Daoy (cell line): ENCODE measurements around the gene CALCOCO1. TPM values are rescaled to one million over a fixed set of nuclear protein-coding genes. Genes with fewer than 3 reads are reported as not detected.
"Not testable (repeated sequence)": the region's sequence is repeated elsewhere in the genome, so short reads cannot be mapped to it uniquely, and the experiment has no call there.

Experiments used
- DNase-seq: peaks from one replicate; pipeline ENCODE4 v3.0.0-alpha.2; 2015; ENCODE audit warnings: low read depth
- total RNA-seq: library from RNA; depleted of rRNA; stranded (reverse); fragments of >200 nt; shearing (Covaris generic); gene quantifications from 2 replicates; pipeline ENCODE4 v1.2.3, GENCODE V29; 2014; rRNA removed

CALCOCO1 gene, protein sequence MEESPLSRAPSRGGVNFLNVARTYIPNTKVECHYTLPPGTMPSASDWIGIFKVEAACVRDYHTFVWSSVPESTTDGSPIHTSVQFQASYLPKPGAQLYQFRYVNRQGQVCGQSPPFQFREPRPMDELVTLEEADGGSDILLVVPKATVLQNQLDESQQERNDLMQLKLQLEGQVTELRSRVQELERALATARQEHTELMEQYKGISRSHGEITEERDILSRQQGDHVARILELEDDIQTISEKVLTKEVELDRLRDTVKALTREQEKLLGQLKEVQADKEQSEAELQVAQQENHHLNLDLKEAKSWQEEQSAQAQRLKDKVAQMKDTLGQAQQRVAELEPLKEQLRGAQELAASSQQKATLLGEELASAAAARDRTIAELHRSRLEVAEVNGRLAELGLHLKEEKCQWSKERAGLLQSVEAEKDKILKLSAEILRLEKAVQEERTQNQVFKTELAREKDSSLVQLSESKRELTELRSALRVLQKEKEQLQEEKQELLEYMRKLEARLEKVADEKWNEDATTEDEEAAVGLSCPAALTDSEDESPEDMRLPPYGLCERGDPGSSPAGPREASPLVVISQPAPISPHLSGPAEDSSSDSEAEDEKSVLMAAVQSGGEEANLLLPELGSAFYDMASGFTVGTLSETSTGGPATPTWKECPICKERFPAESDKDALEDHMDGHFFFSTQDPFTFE
- total RNA-seq: 15.1 and 21.4 TPM in 2 replicates

DNA sequence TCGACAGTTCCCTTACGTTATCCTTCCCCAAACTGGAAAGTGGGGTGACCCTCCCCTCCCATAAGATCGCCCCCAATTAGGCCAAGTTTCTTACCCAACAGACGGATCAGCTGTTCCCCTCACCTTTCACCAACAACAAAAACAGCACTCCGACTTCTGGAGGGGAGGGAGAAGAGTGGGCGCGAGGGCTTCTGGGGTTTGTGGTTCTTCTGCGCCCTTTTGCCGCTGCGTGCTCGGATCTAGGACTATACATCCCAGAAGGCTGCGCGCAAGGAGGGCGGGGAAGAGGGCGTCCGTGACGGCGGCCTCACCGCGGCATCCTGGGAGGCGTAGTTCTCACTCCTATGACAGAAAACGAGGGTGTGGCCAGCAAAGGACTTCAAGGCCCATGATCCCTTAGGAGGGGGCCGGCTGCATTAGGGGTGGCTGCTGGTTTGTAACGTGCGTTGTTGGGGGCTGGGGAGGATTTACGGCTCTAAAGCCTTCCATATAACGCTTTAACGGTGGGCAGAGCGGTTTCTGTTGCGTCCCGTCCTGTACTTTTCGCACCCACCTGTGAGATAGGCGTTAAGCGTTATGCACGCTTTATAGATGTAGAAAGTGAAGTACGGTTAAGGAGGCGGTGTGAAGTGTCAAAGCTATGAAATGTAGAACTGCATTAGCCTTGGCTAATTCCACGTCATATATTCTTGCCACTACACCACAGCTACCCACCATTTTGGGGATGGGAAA, at the start of gene CALCOCO1:
CALCOCO1 (minus strand) TSS at position 143 of the 732 bp plus-strand sequence. CDS start 2,210 bp downstream, outside the sequence.
- peak; percentile 99 for DNase-seq

DNA sequence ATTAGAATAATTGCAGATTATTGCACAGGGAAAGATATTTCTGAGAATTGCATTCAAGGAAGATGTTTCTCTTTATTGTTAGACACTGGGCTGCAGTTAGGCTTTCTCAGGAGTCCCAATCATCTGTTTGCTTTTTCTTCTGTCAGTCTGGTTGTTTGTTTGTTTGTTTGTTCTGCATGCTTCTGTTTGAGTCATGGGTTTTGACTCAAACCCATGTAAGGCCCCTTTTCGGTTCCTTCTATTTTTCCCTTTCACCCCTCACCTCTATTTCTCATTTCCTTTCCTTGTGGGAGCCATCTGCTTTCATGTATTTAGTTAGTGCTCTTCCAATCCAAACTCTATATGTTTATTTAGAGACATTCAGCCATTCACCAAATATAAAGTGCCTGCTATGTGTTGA, 49.6 kb upstream of the CALCOCO1 start:
- DNase-seq: no peak

DNA sequence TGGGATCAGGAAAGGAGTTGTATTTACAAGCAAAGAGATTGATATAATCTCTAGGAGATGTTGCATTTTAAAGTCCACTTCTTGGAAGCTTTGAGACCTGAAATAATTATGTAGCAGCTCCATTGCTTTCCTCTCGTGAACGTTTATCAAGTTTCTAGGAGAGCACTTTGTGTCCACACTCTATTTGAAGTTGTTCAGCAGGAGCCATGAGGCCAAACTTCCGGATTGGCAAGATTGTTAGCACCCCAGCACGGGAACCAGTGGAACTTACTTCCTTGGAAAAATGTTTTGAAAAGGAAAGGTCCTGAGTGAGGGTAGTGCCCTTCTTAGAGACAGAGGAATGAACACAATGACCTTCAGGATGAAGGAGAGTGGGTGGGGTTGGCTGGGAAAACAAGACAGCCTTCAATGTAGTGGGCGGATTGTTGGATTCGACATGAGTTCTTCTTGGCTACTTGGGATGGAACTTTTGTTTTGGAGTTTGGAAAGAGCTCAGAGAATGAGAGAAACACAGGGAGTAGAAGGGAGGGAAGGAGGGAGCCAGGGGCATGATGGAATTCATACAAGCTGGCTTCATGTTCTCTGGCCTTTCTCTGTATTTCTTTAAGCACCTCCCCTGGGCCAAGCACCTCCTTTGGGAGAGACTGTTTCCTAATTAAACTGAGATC, 48.4 kb upstream of the CALCOCO1 start:
- DNase-seq: no peak

DNA sequence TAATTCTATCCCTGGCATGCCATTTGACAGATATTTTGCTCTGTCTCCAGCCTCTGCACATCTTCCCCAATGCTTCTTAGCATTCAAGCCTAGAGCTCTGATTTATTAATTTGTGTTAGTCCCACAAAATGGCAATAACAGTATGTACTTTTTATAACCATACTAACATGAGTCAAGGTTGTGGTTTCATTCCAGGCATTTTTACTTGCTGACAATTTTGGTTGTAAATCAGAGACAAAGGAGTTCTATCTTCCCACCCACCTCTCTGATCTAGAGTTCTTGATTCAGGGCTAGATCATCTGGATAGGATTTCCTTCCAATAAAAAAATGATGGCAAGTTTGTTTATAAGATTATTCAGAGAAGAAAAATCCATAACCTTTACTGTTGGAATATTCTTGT, 43.0 kb upstream of the CALCOCO1 start:
- DNase-seq: peak; percentile 80

DNA sequence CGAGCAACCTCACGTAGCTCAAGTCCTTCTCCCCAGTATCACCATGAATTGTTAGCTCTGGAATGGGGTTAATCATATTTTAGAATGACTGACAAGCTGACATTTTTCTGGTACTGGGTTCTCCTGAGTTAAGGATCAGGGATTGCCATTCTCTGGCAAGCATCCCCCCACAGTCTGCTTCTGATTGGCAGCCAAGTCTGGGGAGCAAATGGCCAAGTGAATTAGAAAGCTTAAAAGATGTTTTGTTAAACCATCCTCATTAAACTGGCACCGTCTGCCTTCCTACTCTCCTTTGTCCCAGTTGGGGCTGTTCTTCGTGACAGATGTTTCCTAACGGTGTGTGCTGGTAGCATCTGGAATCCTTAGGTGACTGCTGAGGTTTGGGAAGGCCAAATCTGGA, 41.7 kb upstream of the CALCOCO1 start:
- no peak for DNase-seq

DNA sequence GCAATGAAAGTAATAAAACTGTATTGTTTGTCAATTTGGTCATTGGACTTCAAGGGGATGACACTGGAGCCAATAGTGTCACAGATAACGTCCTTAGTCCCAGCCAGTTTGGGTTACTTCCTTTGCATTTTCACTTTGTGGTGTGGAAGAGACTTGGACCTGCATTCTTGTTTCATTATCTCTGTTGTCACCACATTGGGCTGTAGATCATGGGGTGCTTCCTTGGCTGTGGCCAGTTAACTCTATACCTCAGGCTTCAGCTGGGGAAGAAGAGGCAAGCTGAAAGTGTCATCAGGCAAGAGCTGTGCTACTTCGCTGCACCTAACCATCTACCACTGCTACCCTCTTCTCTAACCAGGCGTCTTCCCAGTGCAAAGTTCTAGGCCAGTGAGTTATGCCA, 39.6 kb upstream of the CALCOCO1 start:
- DNase-seq: no peak

DNA sequence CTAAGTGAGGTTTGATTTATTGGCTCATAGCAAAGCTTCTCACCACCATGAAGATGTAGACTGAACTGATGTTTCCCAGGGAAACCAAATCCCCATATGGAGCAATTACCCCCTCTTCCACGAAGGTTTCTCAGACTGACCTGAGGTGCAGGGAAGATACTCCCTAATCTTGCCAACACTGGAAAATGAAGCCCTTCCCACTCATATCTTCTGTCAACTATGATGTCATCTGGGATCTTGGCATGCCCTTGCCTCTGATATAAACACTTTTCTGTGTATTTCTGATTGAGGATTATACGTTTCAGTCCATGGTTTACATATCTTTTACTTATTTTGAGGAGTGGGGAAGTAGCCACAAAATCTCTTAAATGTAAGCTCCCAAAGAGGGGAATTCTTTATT, 38.6 kb upstream of the CALCOCO1 start:
- DNase-seq: no peak

DNA sequence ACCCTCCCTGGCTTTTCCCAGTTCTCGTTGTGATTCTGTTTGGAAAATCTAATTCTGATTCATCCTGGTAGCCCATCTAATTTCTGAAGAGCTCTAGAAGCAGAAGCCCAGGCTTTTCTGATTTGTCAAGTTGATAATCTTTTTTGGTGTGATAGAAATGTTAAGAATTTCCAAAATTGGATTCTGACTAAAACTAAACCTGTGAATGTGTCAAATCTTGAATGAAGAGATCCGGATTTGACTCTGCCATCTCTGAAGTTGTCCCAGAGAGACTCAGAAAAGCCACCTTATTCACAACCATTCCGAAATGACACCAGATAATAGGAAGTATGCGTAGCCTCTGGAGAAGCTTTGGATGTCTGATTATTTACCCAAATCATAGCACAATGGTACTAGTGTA, 37.4 kb upstream of the CALCOCO1 start:
- DNase-seq: no peak

DNA sequence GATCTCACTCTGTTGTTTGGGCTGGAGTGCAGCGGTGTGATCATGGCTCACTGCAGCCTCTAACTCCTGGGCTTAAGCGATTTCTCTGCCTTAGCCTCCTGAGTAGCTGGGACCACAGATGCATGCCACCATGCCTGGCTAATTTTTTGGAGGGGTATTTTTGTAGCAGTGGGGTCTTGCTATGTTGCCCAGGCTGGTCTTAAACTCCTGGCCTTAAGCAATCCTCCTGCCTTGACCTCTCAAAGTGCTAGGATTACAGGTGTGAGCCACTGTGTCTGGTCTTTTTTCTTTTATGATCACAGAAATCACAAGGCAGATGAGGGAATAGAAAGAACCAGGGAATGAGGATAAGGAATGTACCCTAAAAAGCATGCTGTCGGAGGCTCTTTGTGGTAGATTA, 35.5 kb upstream of the CALCOCO1 start:
- not testable (repeated sequence) for DNase-seq

DNA sequence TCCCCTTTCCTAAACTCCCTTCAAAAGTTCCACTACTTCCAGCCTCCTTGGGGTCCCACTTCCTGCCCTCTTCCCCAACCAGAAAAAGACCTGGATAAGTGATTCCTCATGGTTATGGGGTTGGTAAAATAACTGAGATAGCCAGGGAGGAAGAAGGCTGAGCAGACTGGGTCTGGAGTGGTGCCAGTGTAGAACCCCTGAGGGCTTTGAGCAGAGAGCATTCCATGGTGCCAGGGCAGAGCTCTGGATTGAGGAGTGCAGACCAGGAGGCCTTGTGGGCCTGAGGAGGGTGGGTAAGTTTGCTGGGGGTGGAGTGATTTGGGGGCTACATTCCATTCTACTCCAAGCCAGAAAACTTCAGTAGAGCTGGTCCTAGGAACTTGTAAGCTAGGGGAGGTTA, 34.1 kb upstream of the CALCOCO1 start:
- DNase-seq: no peak

DNA sequence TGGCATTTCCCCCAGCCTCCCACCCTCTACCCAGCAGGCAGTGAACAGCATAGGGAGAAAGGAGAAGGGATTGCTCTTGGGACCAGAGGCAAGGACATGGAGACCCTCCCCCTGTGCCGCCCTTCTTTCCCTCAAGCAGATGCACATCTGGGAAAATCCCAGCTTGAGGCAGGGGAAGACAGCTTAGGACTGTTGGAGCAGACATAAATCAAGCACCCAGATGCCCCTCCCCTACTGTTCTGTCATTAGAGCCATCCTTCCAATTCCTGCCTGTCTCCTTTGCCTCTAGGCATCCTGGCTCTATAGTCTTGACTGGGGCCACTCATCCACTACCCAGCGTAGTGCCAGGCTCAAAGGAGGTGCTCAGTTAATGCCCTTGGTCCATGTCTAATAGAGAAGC, 32.0 kb upstream of the CALCOCO1 start:
- DNase-seq: no peak

DNA sequence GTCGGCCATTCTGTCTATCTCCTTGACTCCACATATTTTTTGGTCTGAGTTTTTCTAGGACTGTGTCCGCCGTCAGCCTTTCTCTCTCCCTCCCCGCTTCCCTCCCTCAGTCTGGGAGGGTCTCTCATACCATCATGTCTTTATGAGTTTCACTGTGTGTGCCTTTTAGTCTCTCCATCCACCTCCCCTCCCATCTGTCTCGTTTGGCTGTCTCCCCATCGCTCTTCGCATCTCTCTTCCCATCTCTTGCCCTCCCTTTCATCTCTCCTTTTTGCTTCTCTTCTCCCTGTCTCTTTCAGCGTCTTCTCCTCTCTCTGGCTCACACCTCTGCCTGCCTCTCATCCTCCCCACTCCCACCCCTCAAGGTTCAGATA, 31.5 kb upstream of the CALCOCO1 start:
- DNase-seq: no peak

DNA sequence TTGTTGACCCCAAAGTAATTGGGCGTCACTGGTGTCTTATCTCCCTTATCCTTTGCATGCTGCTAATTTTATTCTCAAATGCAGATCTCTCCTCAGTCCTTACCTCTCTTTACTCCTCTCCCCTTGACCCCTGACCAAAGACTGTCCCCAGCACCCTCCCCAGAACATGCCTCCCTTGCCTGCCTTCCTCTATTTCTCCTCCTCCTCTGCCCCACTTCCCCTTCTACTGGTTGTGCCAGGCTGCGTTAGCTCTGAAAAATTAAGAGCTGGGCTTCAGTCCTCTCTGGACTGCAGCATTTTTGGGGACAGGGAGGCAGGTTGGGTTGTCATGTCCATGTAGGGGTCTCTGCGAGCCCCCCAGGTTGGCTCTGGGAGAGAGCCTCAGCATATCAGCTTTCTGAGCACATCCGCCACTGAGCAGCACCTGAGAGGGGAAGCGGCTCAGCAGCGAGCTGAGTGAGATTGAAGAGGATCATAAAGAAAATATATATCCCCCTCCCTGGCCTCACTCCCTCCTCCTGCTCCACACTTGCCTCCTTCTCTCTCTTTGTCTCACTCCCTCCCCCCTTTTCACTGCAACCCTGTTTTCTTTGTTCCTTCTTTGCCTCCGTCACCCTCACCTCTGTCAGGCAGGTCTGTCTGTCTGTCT, 31.0 kb upstream of the CALCOCO1 start:
- no peak for DNase-seq

DNA sequence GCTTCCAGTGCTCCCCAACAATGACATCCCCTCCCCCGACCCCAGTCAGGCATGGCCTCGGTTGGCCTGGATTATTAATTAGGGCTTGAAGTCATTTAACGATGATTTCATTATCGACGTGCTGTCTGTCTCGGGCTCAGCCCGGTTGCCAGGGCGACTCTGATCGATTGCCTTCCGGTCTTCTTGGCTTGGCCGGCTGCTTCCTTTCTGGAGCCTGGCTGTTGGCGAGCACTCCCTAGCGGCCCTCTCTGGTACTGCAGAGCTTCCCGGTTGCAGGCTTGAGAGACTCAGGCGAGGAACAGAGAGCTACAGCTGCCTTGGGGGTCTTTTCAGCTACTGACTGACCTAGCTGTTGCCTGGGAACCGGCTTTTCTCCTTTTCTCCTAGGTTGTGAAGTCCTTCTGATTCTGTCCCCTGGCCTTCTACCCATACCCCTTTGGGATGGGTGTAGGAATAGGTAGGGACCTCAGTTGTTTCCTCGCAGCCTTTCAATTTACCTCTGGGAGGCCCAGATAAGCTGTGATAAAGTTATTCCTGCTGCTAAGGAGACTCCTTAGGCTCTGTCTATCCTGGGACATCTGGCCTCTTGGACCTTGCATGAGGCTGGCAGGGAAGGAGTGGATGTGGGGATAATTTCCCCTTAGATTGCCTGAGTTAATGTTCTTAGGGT, 30.0 kb upstream of the CALCOCO1 start:
- peak; percentile 77 for DNase-seq

DNA sequence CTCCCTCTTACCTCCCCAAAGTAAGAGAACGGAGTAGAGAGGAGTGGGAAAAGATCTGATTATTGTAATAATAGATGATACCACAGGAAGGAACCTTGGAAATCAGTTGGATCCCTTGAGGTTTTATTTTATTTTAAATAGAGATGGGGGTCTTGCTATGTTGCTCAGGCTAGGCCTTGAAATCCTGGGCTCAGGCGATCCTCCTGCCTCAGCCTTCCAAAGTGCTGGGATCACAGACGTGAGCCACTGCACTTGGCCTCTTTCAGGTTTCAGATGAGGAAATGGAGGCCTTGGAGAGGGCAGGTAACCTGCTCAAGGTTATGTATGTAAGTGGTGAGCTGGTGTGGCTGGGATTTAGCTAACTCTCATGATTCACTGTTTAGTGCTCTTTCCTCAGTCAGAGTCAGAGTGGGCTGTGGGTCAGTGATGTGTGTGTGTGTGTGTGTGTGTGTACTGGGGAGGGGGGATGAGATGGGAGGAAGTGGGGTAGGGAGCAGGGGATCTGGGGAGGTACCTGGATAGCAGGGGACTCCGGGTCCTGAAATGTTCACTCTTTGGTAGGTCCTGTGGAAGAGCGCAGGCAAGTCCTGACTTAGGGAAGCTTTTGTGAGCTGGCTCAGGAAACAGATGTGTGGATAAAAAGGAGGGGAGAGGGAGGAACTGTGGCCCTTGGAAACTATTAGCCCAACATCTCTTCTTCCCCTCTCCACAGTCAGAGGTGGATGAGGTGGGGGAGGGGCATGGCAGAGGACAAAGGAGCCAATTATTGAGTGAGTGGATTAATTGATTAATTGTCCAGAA, 29.2 kb upstream of the CALCOCO1 start:
- no peak for DNase-seq

DNA sequence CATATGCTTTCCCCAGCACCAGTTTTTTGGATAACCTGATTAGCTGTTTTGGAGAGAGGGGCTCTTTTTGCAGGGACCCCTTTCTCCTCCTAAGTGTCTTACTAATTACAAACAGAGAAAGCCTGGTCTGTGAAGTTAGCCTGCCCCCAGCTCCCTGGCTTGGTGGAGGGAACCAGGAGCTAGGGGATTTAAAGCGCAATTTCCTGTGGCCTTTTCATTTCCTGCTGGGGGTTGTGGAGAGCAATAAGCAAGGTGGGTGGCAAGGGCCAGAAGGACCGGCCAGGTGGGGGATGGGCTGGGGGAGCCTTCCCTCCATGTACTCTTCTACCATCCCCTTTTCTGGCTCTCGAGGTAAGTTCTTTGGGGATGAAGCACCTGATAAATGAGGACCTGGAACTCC, 28.6 kb upstream of the CALCOCO1 start:
- DNase-seq: no peak

DNA sequence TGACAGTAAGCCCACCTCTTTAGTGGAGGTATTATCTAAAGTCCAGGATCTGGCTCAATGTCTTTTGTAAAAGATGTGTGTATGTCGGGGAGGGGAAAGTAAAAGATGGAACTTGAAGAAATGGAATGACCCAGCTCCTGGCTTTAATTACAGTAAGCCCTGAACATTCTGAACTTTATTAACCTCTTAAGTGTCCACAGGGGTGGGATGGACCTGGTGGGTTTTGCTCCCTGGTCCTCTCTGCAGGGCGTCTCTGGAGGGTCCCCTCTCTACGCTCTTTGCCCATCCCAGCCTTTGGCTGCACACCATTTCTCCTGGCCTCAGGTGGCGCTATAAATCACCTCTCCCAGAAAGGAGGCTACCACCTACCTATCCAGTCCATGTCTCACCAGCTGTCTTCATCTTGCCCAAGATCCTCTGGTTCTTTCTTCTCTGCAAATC, 28.2 kb upstream of the CALCOCO1 start:
- DNase-seq: no peak

DNA sequence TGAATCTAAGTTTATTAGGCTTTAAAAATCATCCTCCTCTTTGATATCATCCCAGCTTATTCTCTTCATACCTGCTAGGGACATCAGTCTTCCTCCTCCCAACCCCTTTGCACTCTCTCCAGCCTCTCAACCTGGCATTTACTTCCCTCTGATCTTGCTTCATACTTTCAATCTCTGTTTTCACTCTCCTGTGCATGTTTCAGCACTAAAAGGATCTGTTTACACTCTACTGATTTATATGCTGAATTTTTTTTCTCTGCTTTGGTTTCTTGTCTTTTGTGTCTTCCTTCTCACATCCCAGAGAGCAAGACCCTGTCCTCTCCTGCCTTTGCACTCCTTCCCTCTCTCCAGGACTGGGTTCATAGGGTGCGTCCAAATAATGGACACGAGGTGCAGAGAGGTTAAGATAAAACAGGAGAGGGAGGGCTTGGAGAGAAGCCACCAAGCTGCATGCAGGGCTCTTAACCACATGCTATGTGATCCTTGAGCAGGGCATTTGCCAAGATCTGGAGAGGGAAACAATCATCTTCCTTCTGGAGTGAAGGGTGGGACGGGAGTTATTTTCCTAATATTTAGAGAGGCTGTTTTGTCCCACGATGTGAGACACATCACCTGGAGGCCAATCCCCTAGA, 27.5 kb upstream of the CALCOCO1 start:
- DNase-seq: peak; percentile 45

DNA sequence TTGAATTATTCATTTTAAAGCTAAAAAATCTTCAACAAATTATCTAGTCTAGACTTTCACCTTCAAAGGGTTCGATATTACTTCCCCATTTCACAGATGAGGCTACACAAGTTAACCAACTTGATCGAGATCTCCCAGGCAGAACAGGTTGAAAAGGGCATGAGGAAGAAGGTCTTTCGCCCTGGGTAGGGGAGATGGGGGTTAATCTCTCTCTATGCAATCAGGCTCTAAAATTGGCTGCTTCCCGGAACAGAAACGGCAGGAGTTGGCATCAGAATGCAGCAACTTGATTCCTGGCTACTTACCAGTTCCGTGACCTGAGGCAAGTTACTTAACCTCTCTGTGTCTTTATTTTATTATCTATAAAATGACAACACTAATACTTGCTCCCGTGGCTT, 26.9 kb upstream of the CALCOCO1 start:
- no peak for DNase-seq

DNA sequence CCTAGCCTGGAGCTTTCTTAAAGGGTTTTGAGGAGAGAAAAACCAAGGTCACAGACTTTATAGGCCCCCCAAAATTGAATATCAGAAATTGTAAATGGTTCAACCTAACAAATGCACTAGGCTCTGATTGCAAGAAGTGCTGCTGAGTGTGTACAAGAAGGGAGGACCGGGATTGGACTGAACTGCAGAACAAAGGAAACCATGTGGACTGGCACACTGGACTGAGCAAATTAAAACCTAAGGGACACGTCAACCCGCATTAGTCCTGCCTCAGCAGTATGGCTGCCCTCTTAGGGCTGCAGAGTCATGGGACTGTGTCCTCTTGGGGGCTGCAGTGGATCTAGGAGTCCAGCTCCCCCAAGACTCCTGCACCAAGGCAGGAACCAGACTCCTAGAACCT, 25.4 kb upstream of the CALCOCO1 start:
- no peak for DNase-seq
